Measurements from ENCODE around the gene KEAP1.

KEAP1 gene

DNA sequence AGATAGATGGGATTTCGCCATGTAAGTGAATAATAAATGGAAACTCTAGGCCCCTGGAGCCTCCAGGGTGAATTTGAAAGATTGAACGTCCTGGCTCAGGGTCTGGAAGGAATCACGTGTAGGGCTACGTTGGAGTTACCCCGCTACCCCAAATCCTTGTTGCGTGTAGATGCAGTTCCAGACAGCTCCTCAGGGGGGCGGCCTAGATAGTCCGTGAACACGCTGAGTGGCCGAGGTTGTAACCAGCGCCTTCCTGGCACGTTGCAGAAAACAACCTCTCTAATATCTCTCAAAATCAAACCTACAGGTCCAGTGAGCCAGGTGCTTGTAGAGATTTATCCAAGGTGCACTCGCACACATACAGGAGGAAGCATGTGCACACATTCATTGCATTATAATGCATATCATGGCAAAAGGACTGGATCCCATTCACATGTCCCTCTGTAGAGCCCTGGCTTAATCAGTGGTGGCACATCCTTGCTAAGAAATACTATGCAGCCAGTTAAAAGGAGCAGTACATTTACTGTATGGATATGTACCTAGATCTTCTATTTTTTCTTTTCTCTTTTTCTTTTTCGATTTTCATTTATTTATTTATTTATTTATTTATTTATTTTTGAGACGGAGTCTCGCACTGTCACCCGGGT, 2.5 kb upstream of the KEAP1 start:
- TF ChIP-seq, protein P1, sequence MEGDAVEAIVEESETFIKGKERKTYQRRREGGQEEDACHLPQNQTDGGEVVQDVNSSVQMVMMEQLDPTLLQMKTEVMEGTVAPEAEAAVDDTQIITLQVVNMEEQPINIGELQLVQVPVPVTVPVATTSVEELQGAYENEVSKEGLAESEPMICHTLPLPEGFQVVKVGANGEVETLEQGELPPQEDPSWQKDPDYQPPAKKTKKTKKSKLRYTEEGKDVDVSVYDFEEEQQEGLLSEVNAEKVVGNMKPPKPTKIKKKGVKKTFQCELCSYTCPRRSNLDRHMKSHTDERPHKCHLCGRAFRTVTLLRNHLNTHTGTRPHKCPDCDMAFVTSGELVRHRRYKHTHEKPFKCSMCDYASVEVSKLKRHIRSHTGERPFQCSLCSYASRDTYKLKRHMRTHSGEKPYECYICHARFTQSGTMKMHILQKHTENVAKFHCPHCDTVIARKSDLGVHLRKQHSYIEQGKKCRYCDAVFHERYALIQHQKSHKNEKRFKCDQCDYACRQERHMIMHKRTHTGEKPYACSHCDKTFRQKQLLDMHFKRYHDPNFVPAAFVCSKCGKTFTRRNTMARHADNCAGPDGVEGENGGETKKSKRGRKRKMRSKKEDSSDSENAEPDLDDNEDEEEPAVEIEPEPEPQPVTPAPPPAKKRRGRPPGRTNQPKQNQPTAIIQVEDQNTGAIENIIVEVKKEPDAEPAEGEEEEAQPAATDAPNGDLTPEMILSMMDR (IDR thresholded peaks at IDR 0.05; ENCODE audit: insufficient read depth, missing control alignments) = peak; percentile 35
- FAIRE-seq = no peak
- no peak for DNase-seq (ENCODE audit: insufficient read length, low spot score)

DNA sequence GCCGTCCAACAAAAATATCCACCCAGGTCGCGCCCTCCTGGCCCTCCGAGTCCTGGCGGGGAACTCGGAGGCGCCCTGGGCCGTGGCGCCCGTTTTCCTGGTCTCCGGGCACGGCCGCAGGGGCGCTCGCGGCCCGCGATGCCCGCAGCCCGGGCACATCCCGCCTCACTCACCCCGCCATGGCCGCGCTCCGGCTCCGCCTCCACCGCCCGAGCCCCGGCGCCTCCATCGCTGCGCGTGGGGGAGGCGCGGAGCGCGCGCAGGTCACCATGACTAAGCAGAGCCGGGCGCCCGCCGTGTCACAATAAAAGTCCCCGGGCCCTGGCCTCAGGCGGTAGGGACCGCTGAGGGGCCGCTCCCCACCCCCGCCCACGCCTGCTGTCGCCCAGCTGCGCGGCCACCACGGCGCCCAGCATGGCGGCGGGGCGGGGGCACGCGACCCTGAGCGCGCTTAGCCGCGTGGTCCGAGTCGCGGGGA, 593 bp downstream of the KEAP1 start:
- DNase-seq (ENCODE audit: insufficient read length, low spot score) = peak; percentile 94
- TF ChIP-seq, protein P1 (IDR thresholded peaks at IDR 0.05; ENCODE audit: insufficient read depth, missing control alignments) = no peak
- FAIRE-seq = no peak

DNA sequence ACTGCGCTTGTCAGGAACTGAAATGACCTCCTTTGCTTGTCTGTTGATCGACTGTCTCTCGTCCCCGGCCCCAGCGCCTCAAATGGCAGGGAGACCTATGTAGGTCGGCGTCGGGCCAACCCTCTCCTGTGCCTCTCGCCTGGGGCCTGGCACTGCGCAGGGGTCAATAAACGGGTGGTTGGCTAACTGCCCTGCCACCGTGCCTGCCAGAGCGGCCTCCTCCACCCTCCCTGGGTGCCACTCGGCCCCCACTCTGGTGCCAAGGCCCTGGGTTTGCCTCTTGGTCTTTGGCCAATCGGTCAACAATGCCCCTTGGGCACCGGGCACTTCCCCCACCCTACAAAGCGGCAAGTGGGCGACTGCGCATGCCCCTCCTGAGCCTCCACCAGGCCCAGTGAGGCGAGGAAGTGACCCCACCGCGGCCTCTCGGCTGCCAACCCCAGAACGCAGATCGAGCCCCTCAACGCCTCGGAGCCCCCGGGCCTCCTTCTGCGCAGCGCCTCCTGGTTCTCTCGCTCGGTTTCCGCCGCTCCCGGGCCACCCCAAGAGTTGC, 1.1 kb downstream of the KEAP1 start:
- TF ChIP-seq, protein P1 (IDR thresholded peaks at IDR 0.05; ENCODE audit: insufficient read depth, missing control alignments) = no peak
- peak; percentile 55 for DNase-seq (ENCODE audit: insufficient read length, low spot score)
- FAIRE-seq = no peak

DNA sequence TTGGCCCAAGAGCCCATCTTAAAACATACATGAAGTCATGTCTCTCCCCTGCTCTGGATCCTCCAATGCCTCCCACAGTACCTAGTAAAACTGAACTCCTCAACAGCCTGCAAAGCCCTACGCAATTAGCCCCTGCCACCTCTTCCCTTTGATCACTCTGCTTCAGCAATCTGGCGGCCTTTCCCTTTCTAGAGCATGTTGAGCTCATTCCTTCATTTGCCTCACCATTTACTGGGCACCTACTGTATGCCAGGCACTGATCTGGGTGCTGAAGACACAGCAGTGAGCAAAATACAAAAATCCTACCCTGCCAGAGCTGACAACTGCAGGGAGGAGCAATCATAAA, 2.9 kb downstream of the KEAP1 start:
- FAIRE-seq (no peak), DNase-seq (ENCODE audit: insufficient read length, low spot score) (no peak)
- TF ChIP-seq, protein P1 (IDR thresholded peaks at IDR 0.05; ENCODE audit: insufficient read depth, missing control alignments) = no peak

DNA sequence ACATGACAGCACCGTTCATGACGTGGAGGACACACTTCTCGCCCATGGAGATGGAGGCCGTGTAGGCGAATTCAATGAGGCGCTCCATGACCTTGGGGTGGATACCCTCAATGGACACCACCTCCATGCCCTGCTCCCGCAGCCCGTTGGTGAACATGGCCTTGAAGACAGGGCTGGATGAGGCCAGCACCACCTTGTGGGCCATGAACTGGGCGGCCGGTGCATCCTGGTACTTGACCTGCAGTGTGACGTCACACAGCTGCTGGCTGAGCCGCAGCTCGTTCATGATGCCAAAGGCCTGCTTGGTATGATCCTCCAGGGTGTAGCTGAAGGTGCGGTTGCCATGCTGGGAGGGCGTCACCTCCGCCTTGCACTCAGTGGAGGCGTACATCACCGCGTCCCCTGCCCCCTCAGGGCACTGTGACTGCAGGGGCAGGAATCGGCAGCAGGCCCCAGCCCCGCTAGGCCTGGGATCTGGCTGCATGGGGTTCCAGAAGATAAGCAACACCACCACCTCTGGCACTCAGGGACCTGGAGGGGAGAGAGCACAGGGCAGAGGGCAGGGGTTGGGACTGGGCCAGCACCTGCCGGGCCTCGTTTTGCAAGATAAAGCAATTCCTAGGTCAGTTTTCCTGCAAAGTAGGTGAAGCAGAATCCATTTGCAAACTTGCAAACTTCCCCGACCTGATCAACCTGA, 3.5 kb downstream of the KEAP1 start:
- no peak for DNase-seq (ENCODE audit: insufficient read length, low spot score)
- TF ChIP-seq, protein P1 (IDR thresholded peaks at IDR 0.05; ENCODE audit: insufficient read depth, missing control alignments) = no peak
- no peak for FAIRE-seq

DNA sequence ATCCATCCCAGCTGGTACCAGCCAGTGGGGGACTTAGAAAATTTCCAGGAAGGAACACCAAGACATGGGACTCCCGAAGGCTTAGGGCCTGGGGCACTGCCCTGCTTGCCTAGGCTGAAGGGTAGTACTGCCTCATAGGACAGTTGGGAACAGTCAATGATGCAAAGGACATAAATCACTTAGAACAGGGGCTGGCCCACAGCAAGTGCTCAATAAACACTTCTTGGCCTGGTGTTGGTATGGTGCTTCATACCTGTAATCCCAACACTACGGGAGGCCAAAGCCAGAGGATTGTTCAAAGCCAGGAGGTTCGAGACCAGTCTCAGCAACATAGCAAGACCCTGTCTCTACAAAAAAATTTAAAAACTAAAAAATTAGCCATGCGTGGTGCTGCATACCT, 5.8 kb downstream of the KEAP1 start:
- TF ChIP-seq, protein P1 (IDR thresholded peaks at IDR 0.05; ENCODE audit: insufficient read depth, missing control alignments) = no peak
- FAIRE-seq (no peak), DNase-seq (ENCODE audit: insufficient read length, low spot score) (no peak)

Measured in D721Med (cell line).